Measurements from ENCODE around the gene SLC35A5. TPM values are rescaled to one million over a fixed set of nuclear protein-coding genes. Genes with fewer than 3 reads are reported as not detected.
A peak's percentile ranks its signal among the peaks of the same experiment; 100 is the strongest.

The SLC35A5 gene
- polyA plus RNA-seq, 1 experiment: 29.4 TPM

- CTCF ChIA-PET: interaction anchor here (1.3 to 4.3 kb wide), 2 partner anchors 11 to 30 kb away, joined by 4 to 10 read pairs; no protein-coding TSS in a partner anchor
- POLR2A ChIA-PET: no interaction called here
- no peak for DNase-seq (ENCODE audit: low read depth)
- no peak for TF ChIP-seq CTCF (IDR thresholded peaks at IDR 0.05; ENCODE audit: insufficient read depth, low read depth, low read length)
- Histone ChIP-seq H3K36me3 (ENCODE audit: control insufficient read depth, insufficient read depth, low read length) (peaks cover 3% of the 10 kb centered on the region), H3K27me3 (ENCODE audit: control insufficient read depth, insufficient read depth, low read length) (no peaks in the 10 kb centered on the region), H3K4me3 (ENCODE audit: low read depth, low read length) (peak overlapping the region; percentile 5; the same call in 1 of the 2 replicates)
Measured at GRCh38 chr3:112632596-112632995, 70.8 kb downstream of the SLC35A5 start.

- DNase-seq (ENCODE audit: low read depth): no peak
- POLR2A ChIA-PET: no interaction called here
- no peaks in the 10 kb centered on the region for H3K27me3 ChIP-seq (ENCODE audit: control insufficient read depth, insufficient read depth, low read length)
- no peak for TF ChIP-seq CTCF (IDR thresholded peaks at IDR 0.05; ENCODE audit: insufficient read depth, low read depth, low read length)
- H3K4me3 ChIP-seq (ENCODE audit: low read depth, low read length): no peak overlapping the region; the same call in 1 of the 2 replicates
- H3K36me3 ChIP-seq (ENCODE audit: control insufficient read depth, insufficient read depth, low read length): peaks cover 2% of the 10 kb centered on the region
- CTCF ChIA-PET: interaction anchor here (1.3 to 4.3 kb wide), 3 partner anchors 11 to 31 kb away, joined by 4 to 10 read pairs (median 8); no protein-coding TSS in a partner anchor
Measured at GRCh38 chr3:112633191-112633590, 71.3 kb downstream of the SLC35A5 start.

- Histone ChIP-seq H3K27me3 (ENCODE audit: control insufficient read depth, insufficient read depth, low read length) (no peaks in the 10 kb centered on the region), H3K36me3 (ENCODE audit: control insufficient read depth, insufficient read depth, low read length) (peaks cover 2% of the 10 kb centered on the region; the same call in 1 of the 2 replicates), H3K4me3 (ENCODE audit: low read depth, low read length) (no peak overlapping the region)
- TF ChIP-seq CTCF (IDR thresholded peaks at IDR 0.05; ENCODE audit: insufficient read depth, low read depth, low read length): no peak
- POLR2A ChIA-PET: no interaction called here
- no peak for DNase-seq (ENCODE audit: low read depth)
- CTCF ChIA-PET: interaction anchor here (1.2 to 2.7 kb wide), 3 partner anchors 10 to 56 kb away, joined by 3 to 8 read pairs (median 6); no protein-coding TSS in a partner anchor
Measured at GRCh38 chr3:112633757-112634156, 71.9 kb downstream of the SLC35A5 start.

- no peaks in the 10 kb centered on the region for H3K27me3 ChIP-seq (ENCODE audit: control insufficient read depth, insufficient read depth, low read length)
- peaks cover 4% of the 10 kb centered on the region; the same call in 1 of the 2 replicates for H3K36me3 ChIP-seq (ENCODE audit: control insufficient read depth, insufficient read depth, low read length)
- ChIA-PET POLR2A (interaction anchor here (0.7 to 1.0 kb wide), 2 partner anchors 53 to 169 kb away, joined by 3 read pairs; no protein-coding TSS in a partner anchor), CTCF (interaction anchor here (0.8 to 2.7 kb wide), 5 partner anchors 9 to 188 kb away, joined by 3 to 8 read pairs (median 5); no protein-coding TSS in a partner anchor)
- peak overlapping the region; percentile 58 for H3K4me3 ChIP-seq (ENCODE audit: low read depth, low read length)
- DNase-seq (ENCODE audit: low read depth): no peak
- TF ChIP-seq CTCF (IDR thresholded peaks at IDR 0.05; ENCODE audit: insufficient read depth, low read depth, low read length): no peak
Measured at GRCh38 chr3:112634786-112635541, 73.1 kb downstream of the SLC35A5 start.

Other genes starting within 250 kb of the SLC35A5 start
- 0.10 and 0.12 TPM in 2 replicates for gene CD200, start 228.9 kb upstream of the SLC35A5 start, polyA plus RNA-seq (2011; rRNA removed)
- not detected in 2 replicates for gene BTLA, start 62.6 kb upstream of the SLC35A5 start, polyA plus RNA-seq (2011; rRNA removed)
- 29.6 and 51.4 TPM in 2 replicates for gene ATG3, start 83 bp upstream of the SLC35A5 start, polyA plus RNA-seq (2011; rRNA removed)
- 199 and 291 TPM in 2 replicates for gene CCDC80, start 79.1 kb downstream of the SLC35A5 start, polyA plus RNA-seq (2011; rRNA removed)